ENCODE measurements around the gene VPS8.

Gene VPS8

GRCh38 chr3:184801241-184801785, 10.7 kb upstream of the VPS8 start:
- TF ChIP-seq ZBTB7A (IDR thresholded peaks at IDR 0.05; ENCODE audit: low read depth) (no peak), EP300 (IDR thresholded peaks at IDR 0.05; ENCODE audit: borderline replicate concordance) (no peak), FOXM1 (IDR thresholded peaks at IDR 0.05; ENCODE audit: borderline replicate concordance, low read depth) (no peak), EGR1 (IDR thresholded peaks at IDR 0.05) (no peak), YY1 (IDR thresholded peaks at IDR 0.05; ENCODE audit: low read depth) (no peak), TEAD4 (IDR thresholded peaks at IDR 0.05) (no peak), CEBPB (IDR thresholded peaks at IDR 0.05) (no peak), CREB1 (IDR thresholded peaks at IDR 0.05; ENCODE audit: low read depth) (no peak), USF1 (IDR thresholded peaks at IDR 0.05) (no peak), TAF1 (IDR thresholded peaks at IDR 0.05; ENCODE audit: low read depth) (no peak), MAX (IDR thresholded peaks at IDR 0.05) (no peak), RAD21 (IDR thresholded peaks at IDR 0.05; ENCODE audit: low read depth) (no peak), REST (IDR thresholded peaks at IDR 0.05; ENCODE audit: low read depth) (no peak)

GRCh38 chr3:184802150-184802549, 9.8 kb upstream of the VPS8 start:
- TF ChIP-seq YY1 (IDR thresholded peaks at IDR 0.05; ENCODE audit: low read depth) (no peak), EGR1 (IDR thresholded peaks at IDR 0.05) (no peak), CREB1 (IDR thresholded peaks at IDR 0.05; ENCODE audit: low read depth) (no peak), REST (IDR thresholded peaks at IDR 0.05; ENCODE audit: low read depth) (no peak), RAD21 (IDR thresholded peaks at IDR 0.05; ENCODE audit: low read depth) (no peak), FOXM1 (IDR thresholded peaks at IDR 0.05; ENCODE audit: borderline replicate concordance, low read depth) (no peak), TEAD4 (IDR thresholded peaks at IDR 0.05) (no peak), CEBPB (IDR thresholded peaks at IDR 0.05) (no peak), TAF1 (IDR thresholded peaks at IDR 0.05; ENCODE audit: low read depth) (no peak), USF1 (IDR thresholded peaks at IDR 0.05) (no peak), TCF12 (IDR thresholded peaks at IDR 0.05; ENCODE audit: low read depth) (no peak), ZBTB7A (IDR thresholded peaks at IDR 0.05; ENCODE audit: low read depth) (no peak)

- TF ChIP-seq EP300 (IDR thresholded peaks at IDR 0.05; ENCODE audit: borderline replicate concordance) (no peak), MAX (IDR thresholded peaks at IDR 0.05) (no peak), TAF1 (IDR thresholded peaks at IDR 0.05; ENCODE audit: low read depth) (no peak), CREB1 (IDR thresholded peaks at IDR 0.05; ENCODE audit: low read depth) (no peak), YY1 (IDR thresholded peaks at IDR 0.05; ENCODE audit: low read depth) (no peak), FOXM1 (IDR thresholded peaks at IDR 0.05; ENCODE audit: borderline replicate concordance, low read depth) (no peak), TEAD4 (IDR thresholded peaks at IDR 0.05) (no peak), CEBPB (IDR thresholded peaks at IDR 0.05) (no peak)
Measured at GRCh38 chr3:184804801-184805200, 7.2 kb upstream of the VPS8 start.

GRCh38 chr3:184805351-184806038, 6.5 kb upstream of the VPS8 start:
- TF ChIP-seq ZBTB7A (IDR thresholded peaks at IDR 0.05; ENCODE audit: low read depth) (no peak), TCF12 (IDR thresholded peaks at IDR 0.05; ENCODE audit: low read depth) (no peak), TAF1 (IDR thresholded peaks at IDR 0.05; ENCODE audit: low read depth) (no peak), EP300 (IDR thresholded peaks at IDR 0.05; ENCODE audit: borderline replicate concordance) (no peak), CEBPB (IDR thresholded peaks at IDR 0.05) (no peak), REST (IDR thresholded peaks at IDR 0.05; ENCODE audit: low read depth) (no peak), FOXM1 (IDR thresholded peaks at IDR 0.05; ENCODE audit: borderline replicate concordance, low read depth) (no peak)
